ENCODE results near the gene IL5.

GRCh38 chr5:132510076-132510475 is 33.2 kb downstream of the IL5 start:
- TF ChIP-seq EP300 (IDR thresholded peaks at IDR 0.05) (no peak), CTCF (IDR thresholded peaks at IDR 0.05) (no peak), POLR2A (IDR thresholded peaks at IDR 0.05) (no peak)

All from gastroesophageal sphincter (tissue), 3 donors.